Hepatic stellate cell (primary cell): ENCODE measurements around the gene OTOP2.

Source experiments
- DNase-seq: peaks from one replicate; pipeline ENCODE4 v3.0.0; 2011; ENCODE audit warnings: low spot score

The OTOP2 gene

GRCh38 chr17:74925242-74925641 is 1.2 kb downstream of the OTOP2 start:
- DNase-seq = no peak

DNA sequence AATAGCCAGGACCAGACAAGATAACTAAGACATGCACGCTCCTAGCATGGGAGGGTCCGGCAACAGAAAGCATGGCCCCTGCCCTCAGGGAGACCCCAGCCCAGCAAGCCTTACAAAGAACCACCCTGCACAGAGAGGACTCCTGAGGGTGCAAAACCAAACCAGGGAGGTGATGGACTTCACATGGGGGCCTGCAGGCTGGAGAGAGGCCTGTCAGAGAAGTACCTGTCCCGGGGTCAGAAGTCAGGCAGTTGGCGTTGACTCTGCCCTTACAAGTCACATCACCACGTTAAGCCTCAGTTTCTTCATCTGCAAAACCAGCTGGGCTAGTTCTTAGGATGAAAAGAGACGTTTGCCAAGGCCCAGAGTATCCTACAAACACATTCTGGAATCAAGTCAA is 4.7 kb downstream of the OTOP2 start:
- no peak for DNase-seq

GRCh38 chr17:74930535-74931036 is 6.5 kb downstream of the OTOP2 start:
- DNase-seq = no peak

GRCh38 chr17:74935048-74935447 is 11.0 kb downstream of the OTOP2 start:
- no peak for DNase-seq

DNA sequence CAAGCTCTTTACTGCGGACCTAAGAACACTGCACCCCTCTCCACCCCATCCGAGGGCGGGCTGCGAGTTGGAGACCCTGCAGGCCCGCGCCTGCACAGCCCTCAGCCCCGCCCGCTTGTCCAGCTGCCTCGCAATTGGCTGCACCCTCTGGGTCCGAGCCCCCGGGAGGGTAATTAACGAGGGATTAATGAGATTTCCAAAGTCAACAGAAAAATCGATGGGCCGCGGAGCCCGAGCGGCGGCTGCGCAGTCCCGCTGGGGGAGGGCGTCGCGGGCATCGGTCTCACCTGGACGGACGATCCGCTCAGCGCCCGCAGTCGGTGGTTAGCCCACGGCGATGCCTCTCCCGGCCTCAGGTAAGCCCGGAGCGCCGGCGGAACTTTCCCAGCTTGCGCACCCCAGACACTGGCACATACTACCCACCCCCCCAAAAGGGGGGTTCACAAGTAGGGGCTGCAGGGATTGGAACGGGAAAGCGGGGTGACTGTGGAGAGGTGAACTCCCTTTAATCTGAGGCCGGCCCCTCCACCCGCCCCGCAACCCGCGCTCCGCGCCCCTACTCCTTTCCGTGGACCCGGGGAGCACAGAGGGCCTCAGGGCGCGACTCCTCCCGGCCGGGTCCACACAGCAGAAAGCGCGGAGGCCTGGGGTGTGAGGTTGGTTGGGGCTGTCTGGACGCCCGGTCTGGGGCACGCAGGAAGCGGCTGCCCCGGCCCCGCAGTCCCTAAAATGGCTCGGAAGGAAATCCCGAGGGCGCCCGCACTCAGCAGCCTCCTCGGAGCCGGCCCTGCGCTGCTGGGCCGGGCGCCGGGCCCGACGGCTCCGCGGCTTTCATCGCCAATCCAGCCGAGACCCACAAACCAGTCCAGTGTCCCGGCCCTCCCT is 11.8 kb downstream of the OTOP2 start, which contains the start of gene OTOP3:
OTOP3 (plus strand) TSS at position 314 of the 885 bp plus-strand sequence; CDS start at position 338, 24 bp downstream.
- DNase-seq = no peak

GRCh38 chr17:74936470-74936799 is 12.4 kb downstream of the OTOP2 start:
- DNase-seq = no peak

GRCh38 chr17:74937064-74938051 is 13.3 kb downstream of the OTOP2 start:
- DNase-seq = no peak

DNA sequence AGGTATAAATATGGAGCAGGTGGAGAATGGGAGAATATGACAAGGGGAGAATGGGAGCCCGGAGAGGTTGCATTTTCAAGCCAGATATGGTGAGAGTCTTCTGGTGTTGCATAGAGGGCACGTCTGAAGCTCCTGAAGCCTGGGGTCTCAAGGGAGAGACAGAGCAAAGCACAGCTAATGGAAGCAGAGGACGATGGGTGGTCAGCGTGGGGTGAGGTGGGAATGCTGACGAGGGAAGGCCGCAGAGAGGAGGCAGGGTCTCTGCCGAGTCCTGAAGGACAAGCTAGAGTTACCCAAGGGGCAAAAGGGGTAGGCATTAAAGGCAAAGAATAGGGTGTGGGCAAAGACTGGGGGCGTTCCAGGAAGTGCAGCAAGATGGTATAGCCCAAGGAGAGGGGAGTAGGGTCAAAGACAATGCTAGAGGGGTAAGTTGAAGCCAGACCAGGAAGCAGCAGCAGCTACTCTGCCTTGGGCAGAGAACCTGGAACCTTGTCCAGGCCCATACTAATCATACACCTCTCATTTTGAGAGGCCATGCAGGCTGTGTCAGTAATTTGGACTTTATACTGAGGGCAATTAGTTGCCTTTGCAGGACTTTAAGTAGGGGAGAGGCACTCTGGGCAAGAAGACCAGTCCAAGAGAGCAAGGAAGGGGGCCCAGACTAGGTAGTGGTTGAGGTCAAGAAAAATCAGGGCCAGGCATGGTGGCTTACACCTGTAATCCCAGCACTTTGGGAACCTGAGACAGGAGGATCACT is 14.3 kb downstream of the OTOP2 start:
- DNase-seq = no peak

DNA sequence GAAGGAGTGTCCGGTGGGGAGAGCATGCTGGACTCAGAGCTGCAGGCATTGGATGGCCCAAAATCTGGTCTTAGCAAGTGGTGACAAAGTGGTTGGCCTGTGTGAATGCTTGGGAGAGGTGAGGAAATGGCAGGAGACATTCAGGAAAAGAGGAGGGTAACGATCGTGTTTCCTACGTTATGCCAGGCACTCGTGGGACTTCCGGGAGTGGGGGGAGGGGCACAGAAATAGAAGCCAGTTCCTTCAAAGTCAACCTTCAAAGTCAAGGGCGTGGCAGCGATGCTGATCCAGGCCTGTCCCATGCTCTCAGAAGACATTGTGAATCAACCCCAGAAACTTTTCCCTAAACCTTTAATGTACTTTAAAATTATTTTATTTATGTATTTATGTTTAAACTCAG is 15.5 kb downstream of the OTOP2 start:
- DNase-seq = no peak

DNA sequence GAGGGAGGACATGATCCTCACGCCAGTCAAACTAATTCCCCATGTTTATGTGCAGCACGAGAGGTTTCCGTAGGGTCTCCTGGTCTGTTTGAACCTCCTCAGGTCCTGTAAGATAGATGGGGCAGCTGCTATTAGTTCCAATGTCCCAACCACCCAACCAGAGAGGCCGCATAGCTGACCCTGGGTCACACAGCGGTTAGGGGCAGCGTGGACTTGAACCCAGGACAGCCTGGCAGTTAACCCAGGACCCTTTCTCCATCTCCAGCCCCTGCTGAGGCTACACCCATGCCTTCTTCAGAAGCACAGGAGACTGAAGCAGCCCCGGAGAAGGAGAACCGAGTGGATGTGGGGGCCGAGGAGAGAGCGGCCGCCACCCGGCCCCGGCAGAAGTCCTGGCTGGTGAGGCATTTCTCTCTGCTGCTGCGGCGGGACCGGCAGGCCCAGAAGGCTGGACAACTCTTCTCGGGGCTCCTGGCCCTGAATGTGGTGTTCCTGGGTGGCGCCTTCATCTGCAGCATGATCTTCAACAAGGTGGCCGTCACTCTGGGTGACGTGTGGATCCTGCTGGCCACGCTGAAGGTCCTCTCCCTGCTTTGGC is 17.2 kb downstream of the OTOP2 start:
- DNase-seq = no peak

GRCh38 chr17:74943808-74944522 is 19.9 kb downstream of the OTOP2 start:
- DNase-seq = no peak

- DNase-seq = no peak
Measured at GRCh38 chr17:74945543-74945942, 21.5 kb downstream of the OTOP2 start.

GRCh38 chr17:74946641-74947040 is 22.6 kb downstream of the OTOP2 start:
- no peak for DNase-seq

- no peak for DNase-seq
Measured at GRCh38 chr17:74947041-74947754, 23.1 kb downstream of the OTOP2 start.

GRCh38 chr17:74949455-74950115 is 25.5 kb downstream of the OTOP2 start:
- DNase-seq = no peak

DNA sequence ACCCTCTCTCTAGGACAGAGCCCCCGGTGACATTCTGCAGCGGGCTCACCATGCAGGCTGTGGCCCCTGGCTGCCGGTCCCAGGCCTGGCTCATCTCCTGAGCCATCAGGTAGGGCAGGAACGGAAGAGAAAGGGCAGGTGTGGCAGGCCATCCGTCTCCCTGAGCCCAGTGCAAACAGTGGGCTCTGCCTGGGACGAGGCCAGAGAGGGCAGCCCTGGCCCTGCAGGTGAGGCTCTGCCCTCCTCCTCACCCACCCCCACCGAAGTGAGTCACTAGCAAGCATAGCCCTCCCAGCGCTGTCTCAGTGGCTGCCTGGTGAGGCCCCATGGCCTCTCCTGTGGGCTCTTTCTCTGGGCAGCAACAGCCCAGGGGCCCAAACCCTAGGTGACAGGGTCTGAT is 26.1 kb downstream of the OTOP2 start:
- DNase-seq = no peak

- no peak for DNase-seq
Measured at GRCh38 chr17:74951065-74951464, 27.0 kb downstream of the OTOP2 start.

DNA sequence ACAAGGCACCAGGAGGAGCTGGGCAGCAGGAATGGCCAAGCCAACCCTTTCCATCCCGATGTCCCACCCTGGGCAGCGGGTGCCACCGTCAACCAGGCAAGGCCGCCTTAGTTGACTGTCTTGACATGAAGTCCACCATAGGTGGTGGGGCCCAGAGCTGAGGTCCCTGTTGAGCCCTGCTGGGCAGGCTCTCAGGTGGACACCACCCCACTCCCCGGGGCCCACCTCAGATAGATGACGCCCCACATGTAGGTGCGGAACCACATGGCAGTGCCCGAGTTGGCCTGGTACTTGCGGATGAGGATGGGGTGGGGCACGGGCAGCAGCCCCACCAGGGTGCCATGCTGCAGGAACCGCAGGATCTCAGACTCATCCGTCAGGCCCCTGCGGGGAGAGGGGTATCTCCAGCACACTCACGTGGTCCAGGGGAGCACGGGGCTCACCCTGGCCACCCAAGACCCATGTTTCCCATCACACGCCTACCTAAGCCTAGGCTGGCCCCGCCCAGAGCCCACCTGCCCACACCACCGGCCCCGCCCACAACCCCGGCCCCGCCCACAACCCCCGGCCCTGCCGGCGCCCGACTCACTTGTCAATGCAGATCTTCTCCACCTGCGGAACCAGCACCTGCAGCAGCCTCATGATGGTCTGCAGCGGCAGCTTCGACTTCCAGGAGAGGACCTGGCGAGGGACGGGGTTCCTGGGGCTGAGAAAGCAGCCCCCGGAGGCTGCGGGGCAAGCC is 27.8 kb downstream of the OTOP2 start:
- no peak for DNase-seq
